ENCODE results near the gene AOX1.

Gene AOX1

DNA sequence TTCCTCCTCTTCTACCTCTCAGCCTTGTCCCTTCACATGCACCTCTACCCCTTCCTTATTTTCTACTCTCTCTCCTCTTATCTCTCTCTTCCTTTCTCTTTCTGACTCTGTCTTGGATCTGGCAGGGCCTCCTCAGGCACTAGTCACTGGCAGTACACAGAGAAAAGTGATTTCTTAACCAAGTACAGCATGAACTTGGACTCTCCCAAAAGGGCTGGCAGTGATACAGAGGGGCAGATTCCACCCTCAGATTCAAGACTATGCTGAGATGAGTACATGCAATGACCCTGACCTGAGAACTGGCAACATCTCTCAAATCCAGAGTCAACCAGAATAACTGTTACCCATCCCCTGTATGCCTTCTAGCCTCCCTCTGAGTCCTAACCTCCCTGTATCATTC lies 4.3 kb downstream of the AOX1 start:
- CTCF ChIA-PET: no interaction called here
- TF ChIP-seq, protein P1, sequence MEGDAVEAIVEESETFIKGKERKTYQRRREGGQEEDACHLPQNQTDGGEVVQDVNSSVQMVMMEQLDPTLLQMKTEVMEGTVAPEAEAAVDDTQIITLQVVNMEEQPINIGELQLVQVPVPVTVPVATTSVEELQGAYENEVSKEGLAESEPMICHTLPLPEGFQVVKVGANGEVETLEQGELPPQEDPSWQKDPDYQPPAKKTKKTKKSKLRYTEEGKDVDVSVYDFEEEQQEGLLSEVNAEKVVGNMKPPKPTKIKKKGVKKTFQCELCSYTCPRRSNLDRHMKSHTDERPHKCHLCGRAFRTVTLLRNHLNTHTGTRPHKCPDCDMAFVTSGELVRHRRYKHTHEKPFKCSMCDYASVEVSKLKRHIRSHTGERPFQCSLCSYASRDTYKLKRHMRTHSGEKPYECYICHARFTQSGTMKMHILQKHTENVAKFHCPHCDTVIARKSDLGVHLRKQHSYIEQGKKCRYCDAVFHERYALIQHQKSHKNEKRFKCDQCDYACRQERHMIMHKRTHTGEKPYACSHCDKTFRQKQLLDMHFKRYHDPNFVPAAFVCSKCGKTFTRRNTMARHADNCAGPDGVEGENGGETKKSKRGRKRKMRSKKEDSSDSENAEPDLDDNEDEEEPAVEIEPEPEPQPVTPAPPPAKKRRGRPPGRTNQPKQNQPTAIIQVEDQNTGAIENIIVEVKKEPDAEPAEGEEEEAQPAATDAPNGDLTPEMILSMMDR (conservative IDR thresholded peaks at IDR 0.05; ENCODE audit: low read depth): no peak
- POLR2A ChIA-PET (ENCODE audit: low non-redundant PET): no interaction called here
- DNase-seq (ENCODE audit: low spot score): no peak
- no peak overlapping the region for H3K27ac ChIP-seq

GRCh38 chr2:200591308-200591707 lies 5.5 kb downstream of the AOX1 start:
- DNase-seq (ENCODE audit: low spot score): no peak
- ChIA-PET POLR2A (ENCODE audit: low non-redundant PET) (no interaction called here), CTCF (no interaction called here)
- H3K27ac ChIP-seq: no peak overlapping the region
- TF ChIP-seq, protein P1 (conservative IDR thresholded peaks at IDR 0.05; ENCODE audit: low read depth): no peak

- DNase-seq (ENCODE audit: low spot score): no peak
- CTCF ChIA-PET: interaction anchor here (0.7 kb wide), 1 partner anchor 169 kb away, joined by 3 read pairs; no protein-coding TSS in a partner anchor
- POLR2A ChIA-PET (ENCODE audit: low non-redundant PET): no interaction called here
- no peak overlapping the region for H3K27ac ChIP-seq
- TF ChIP-seq, protein P1 (conservative IDR thresholded peaks at IDR 0.05; ENCODE audit: low read depth): no peak
Measured at GRCh38 chr2:200592406-200593075, 6.7 kb downstream of the AOX1 start.

- ChIA-PET POLR2A (ENCODE audit: low non-redundant PET) (interaction anchor here (0.5 kb wide), 1 partner anchor 276 kb away, joined by 6 read pairs; no protein-coding TSS in a partner anchor), CTCF (no interaction called here)
- no peak for DNase-seq (ENCODE audit: low spot score)
- TF ChIP-seq, protein P1 (conservative IDR thresholded peaks at IDR 0.05; ENCODE audit: low read depth): no peak
- no peak overlapping the region for H3K27ac ChIP-seq
Measured at GRCh38 chr2:200593905-200594304, 8.1 kb downstream of the AOX1 start.

DNA sequence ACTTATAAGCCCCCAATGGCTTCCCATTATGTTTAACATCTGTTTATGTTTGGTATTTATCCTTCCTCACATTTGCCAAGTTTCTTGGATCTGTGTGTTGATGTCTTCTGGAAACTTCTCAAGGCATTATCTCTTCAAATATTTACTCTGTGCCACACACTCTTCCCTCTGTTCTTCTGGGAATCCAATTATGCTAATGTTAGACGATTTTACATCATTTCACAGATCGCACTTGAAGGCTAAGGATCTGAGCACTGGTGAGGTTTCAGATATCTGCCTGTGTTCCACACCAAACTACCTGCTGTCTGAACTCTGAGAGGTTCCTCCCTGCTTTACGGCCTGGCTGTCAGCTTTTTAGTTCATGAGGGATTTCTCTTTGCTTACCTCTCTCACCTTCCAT lies 10.1 kb downstream of the AOX1 start:
- no peak overlapping the region for H3K27ac ChIP-seq
- ChIA-PET CTCF (no interaction called here), POLR2A (ENCODE audit: low non-redundant PET) (no interaction called here)
- TF ChIP-seq, protein P1 (conservative IDR thresholded peaks at IDR 0.05; ENCODE audit: low read depth): no peak
- no peak for DNase-seq (ENCODE audit: low spot score)

GRCh38 chr2:200596774-200597570 lies 11.2 kb downstream of the AOX1 start:
- H3K27ac ChIP-seq: no peak overlapping the region
- ChIA-PET POLR2A (ENCODE audit: low non-redundant PET) (no interaction called here), CTCF (no interaction called here)
- DNase-seq (ENCODE audit: low spot score): no peak
- TF ChIP-seq, protein P1 (conservative IDR thresholded peaks at IDR 0.05; ENCODE audit: low read depth): no peak
